Ovary (tissue), 9 donors: Measurements from ENCODE around the gene FHOD3. TPM values are rescaled to one million over a fixed set of nuclear protein-coding genes. Genes with fewer than 3 reads are reported as not detected.

Source experiments
- DNase-seq, 5 donors: peaks; one replicate each; pipeline ENCODE4 v3.0.0-alpha.2; 2019 to 2020
- H3K27ac ChIP-seq, 2 donors: fragments of 200-600 bp; one replicate each; pipeline versions ENCODE4 v1.5.1 to v1.8.0; 2019 to 2022
- H3K27me3 ChIP-seq: fragments of 200-600 bp; one replicate; pipeline ENCODE4 v1.8.0; 2022
- H3K36me3 ChIP-seq: fragments of 200-600 bp; sonication (generic); one replicate; pipeline ENCODE4 v1.5.1; 2019
- H3K4me1 ChIP-seq: one replicate; pipeline ENCODE4 v1.8.1; 2013; ENCODE audit warnings: mild to moderate bottlenecking, moderate library complexity; ENCODE audit not compliant: insufficient read depth
- H3K4me3 ChIP-seq: fragments of 200-600 bp; sonication (generic); one replicate; pipeline ENCODE4 v1.5.1; 2017
- H3K9me3 ChIP-seq, 2 donors: fragments of 200-600 bp in 1 of 2; sonication (generic) in 1 of 2; one replicate each; pipeline versions ENCODE4 v1.5.1 to v1.8.1; 2013 to 2019; ENCODE audit warnings: mild to moderate bottlenecking in 1 of 2, moderate library complexity in 1 of 2
- EP300 ChIP-seq: sonication (generic); formaldehyde crosslinking; IDR thresholded peaks from one replicate; pipeline ENCODE4 v1.6.1; 2017; ENCODE audit warnings: antibody characterized with exemption
- POLR2A ChIP-seq: fragments of 450-650 bp; IDR thresholded peaks from one replicate; pipeline ENCODE4 v1.6.1; 2017; ENCODE audit warnings: antibody characterized with exemption, mild to moderate bottlenecking, moderate library complexity
- WGBS, 3 donors: extraction: QIAGEN DNeasy Blood & Tissue Kit in 1 of 3; methylation state at CpG; one replicate each; pipeline versions ENCODE4 v1.1.5 to v1.1.7; 2013 to 2017; 5-methylcytosine and 5-hydroxymethylcytosine counted together
- intact Hi-C, 4 donors: fragments of 100-400 bp; cut with DNase I; formaldehyde crosslinking; loops; one replicate each; pipeline versions ENCODE4 v1.11.0 to v1.15.1; 2022 to 2023
- polyA plus RNA-seq, 2 donors: library from polyadenylated mRNA; stranded (reverse); fragments of 200-250 nt in 1 of 2; fragments of 350-450 nt in 1 of 2; fragmentation: Illumina TruSeq in 1 of 2; extraction: RNeasy Lipid Tissue Mini Kit (QIAGEN cat#74804) in 1 of 2; gene quantifications; one replicate each; pipeline ENCODE4 v1.2.3, GENCODE V29; 2013 to 2014
- total RNA-seq, 7 donors: library from RNA; depleted of rRNA in 2 of 7; stranded (reverse); fragments of >200 nt in 2 of 7; fragmentation: NEBNext Ultra II Directional in 3 of 7; extraction: Animal tissue kit (Norgen Biotek cat#: 25700) in 3 of 7; gene quantifications; one replicate each; pipeline versions ENCODE4 v1.1.0 to v1.2.4, GENCODE V29; 2016 to 2023
- TF ChIP-seq, protein P1 (sequence below), 3 donors: fragments of 450-650 bp in 2 of 3; fragments of 200-600 bp in 1 of 3; IDR thresholded peaks; one replicate each; pipeline versions ENCODE4 v1.5.1 to v1.8.0; 2016 to 2022; ENCODE audit warnings: antibody characterized with exemption in 3 of 3, mild to moderate bottlenecking in 1 of 3
- donor health status: DM: no; HTN: no; CAD: no; lungs with moderate emphysema.
- donor health status: DM: no; HTN: no; CAD: no.
- donor health status: Bipolar disorder and iron deficiency.
- donor health status: DM: yes; HTN: yes; CAD: no.
- donor health status: DM: no; HTN: no; CAD: no.
- donor health status: DM: yes; HTN: yes; CAD: no.

The FHOD3 gene
- total and polyA plus RNA-seq, 9 donors, result 3.5 to 62.5 (median 11.0) TPM

DNA sequence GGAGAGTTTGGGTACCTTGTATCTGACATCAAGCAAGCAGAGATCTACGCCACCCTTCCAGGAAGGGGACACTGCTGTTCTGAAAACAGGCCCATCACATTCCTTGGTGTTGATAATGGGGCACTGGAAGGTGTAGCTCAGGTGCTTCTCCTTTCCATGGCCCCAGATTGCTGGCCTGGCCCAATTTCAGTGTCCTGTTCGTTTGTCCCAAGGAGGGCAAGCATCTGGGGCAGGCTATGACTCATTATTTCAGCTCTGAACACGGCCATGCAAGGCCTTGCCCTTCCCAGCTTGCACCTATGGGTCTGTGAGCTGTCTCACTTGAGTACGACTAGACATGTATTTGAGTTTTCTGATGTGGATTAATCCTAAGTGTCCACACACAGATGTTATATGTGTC lies 101.5 kb downstream of the FHOD3 start:
- Histone ChIP-seq H3K9me3 (no peaks in the 10 kb centered on the region), H3K27me3 (no peaks in the 10 kb centered on the region), H3K4me1 (no peaks in the 10 kb centered on the region), H3K36me3 (no peaks in the 10 kb centered on the region), H3K4me3 (no peak overlapping the region), H3K27ac (no peak overlapping the region)
- 79 to 87% (median 86%) methylated on average over 4 of the region's 4 CpGs for WGBS, 3 donors
- DNase-seq, result no peak
- TF ChIP-seq, protein P1, sequence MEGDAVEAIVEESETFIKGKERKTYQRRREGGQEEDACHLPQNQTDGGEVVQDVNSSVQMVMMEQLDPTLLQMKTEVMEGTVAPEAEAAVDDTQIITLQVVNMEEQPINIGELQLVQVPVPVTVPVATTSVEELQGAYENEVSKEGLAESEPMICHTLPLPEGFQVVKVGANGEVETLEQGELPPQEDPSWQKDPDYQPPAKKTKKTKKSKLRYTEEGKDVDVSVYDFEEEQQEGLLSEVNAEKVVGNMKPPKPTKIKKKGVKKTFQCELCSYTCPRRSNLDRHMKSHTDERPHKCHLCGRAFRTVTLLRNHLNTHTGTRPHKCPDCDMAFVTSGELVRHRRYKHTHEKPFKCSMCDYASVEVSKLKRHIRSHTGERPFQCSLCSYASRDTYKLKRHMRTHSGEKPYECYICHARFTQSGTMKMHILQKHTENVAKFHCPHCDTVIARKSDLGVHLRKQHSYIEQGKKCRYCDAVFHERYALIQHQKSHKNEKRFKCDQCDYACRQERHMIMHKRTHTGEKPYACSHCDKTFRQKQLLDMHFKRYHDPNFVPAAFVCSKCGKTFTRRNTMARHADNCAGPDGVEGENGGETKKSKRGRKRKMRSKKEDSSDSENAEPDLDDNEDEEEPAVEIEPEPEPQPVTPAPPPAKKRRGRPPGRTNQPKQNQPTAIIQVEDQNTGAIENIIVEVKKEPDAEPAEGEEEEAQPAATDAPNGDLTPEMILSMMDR (IDR thresholded peaks at IDR 0.05), result no peak
- TF ChIP-seq EP300 (no peak), POLR2A (no peak)
- intact Hi-C loops, result no loop called here

- no peak overlapping the region for H3K27ac ChIP-seq
- no peaks in the 10 kb centered on the region for H3K4me1 ChIP-seq
- no peaks in the 10 kb centered on the region for H3K36me3 ChIP-seq
- intact Hi-C loops, result no loop called here
- H3K4me3 ChIP-seq, result no peak overlapping the region
- TF ChIP-seq EP300 (no peak), POLR2A (no peak)
- TF ChIP-seq, protein P1 (IDR thresholded peaks at IDR 0.05), result no peak
- H3K27me3 ChIP-seq, result no peaks in the 10 kb centered on the region
- H3K9me3 ChIP-seq, result no peaks in the 10 kb centered on the region
- WGBS, 3 donors, result 94 to 100% (median 99%) methylated on average over 2 of the region's 2 CpGs
- no peak for DNase-seq
Observed at GRCh38 chr18:36401462-36401861, 103.9 kb downstream of the FHOD3 start.

DNA sequence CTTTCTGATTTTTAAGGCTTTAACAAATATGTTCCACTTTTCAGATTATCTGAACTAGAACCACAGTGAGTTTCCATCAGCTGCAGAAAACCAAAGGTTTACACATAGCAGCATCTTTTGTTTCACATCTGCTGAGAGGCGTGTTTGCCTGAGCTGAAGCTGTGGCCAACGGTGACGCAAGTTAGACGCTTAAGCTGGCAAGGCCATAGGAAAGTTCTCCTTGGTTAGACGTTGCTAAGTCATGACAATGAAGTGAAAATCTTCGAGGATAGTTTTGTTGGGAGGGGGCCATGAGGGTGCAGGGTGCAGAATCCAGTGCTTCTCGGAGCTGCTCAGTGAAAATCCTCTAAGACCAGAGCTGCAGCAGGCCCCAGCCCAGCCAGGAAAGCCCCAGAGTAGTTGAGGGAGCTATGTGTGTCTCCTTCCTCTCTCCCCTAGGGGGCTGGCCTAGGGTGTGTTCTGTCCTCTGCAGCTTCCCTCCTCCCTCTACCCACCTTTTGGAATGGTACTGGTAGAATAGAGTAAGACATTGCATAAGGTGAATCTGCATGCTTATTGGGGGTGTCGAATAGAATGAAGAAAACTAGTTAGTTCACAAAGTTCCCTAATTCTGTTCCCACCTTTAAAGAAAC lies 105.4 kb downstream of the FHOD3 start:
- WGBS, 3 donors, result 70 to 74% (median 70%) methylated on average over 8 of the region's 8 CpGs
- TF ChIP-seq, protein P1 (IDR thresholded peaks at IDR 0.05), result no peak
- TF ChIP-seq POLR2A (no peak), EP300 (no peak)
- peak in 3 of 5 donors; percentile 20 to 53 (median 46) for DNase-seq
- H3K4me3 ChIP-seq, result no peak overlapping the region
- no peak overlapping the region for H3K27ac ChIP-seq
- H3K27me3 ChIP-seq, result no peaks in the 10 kb centered on the region
- H3K9me3 ChIP-seq, result no peaks in the 10 kb centered on the region
- no peaks in the 10 kb centered on the region for H3K36me3 ChIP-seq
- H3K4me1 ChIP-seq, result no peaks in the 10 kb centered on the region
- intact Hi-C loops, result no loop called here

GRCh38 chr18:36403896-36404820 lies 106.6 kb downstream of the FHOD3 start:
- Histone ChIP-seq H3K27ac (no peak overlapping the region), H3K9me3 (no peaks in the 10 kb centered on the region), H3K27me3 (no peaks in the 10 kb centered on the region), H3K4me3 (no peak overlapping the region), H3K36me3 (no peaks in the 10 kb centered on the region), H3K4me1 (no peaks in the 10 kb centered on the region)
- TF ChIP-seq EP300, result no peak
- no peak for TF ChIP-seq POLR2A
- TF ChIP-seq, protein P1 (IDR thresholded peaks at IDR 0.05), result no peak
- DNase-seq, result no peak
- WGBS, 3 donors, result 82 to 99% (median 97%) methylated on average over 6 of the region's 6 CpGs
- intact Hi-C loops, result no loop called here
